Fibroblast of mammary gland (primary cell): ENCODE results near the gene DDI2.

Experiments
- DNase-seq: peaks from one replicate; pipeline ENCODE4 v3.0.0-alpha.2; 2010; ENCODE audit warnings: low read depth
- H3K4me3 ChIP-seq: 2 replicates; pipeline ENCODE4 v1.5.1; 2011; ENCODE audit warnings: low read depth, mild to moderate bottlenecking, low read length, moderate library complexity; ENCODE audit not compliant: control insufficient read depth
- CTCF ChIP-seq: conservative IDR thresholded peaks from 2 replicates; pipeline ENCODE4 v1.5.1; 2011; ENCODE audit warnings: low read depth, low read length, inconsistent platforms; ENCODE audit not compliant: control insufficient read depth, insufficient read depth

The DDI2 gene

DNA sequence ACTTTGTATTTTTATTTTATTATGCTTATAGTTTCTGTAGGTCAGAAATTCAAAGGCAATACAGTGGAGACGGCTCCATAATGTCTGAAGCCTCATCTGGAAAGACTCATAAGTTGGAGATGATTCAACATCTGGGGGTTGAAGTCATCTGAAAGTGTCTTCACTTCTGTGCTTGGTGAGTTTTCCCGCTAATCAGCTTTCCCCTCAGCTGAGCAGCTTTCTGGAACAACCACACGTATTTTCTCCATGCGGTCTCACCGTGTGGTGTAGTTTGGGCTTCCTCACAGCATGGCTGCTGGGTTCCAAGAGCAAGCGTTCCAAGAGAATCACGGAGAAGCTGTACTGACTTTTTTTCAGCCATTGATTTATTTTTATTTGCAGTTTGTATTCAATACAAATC, 7.6 kb upstream of the DDI2 start:
- DNase-seq, result peak; percentile 64
- TF ChIP-seq CTCF, result no peak
- H3K4me3 ChIP-seq, result no peak overlapping the region

DNA sequence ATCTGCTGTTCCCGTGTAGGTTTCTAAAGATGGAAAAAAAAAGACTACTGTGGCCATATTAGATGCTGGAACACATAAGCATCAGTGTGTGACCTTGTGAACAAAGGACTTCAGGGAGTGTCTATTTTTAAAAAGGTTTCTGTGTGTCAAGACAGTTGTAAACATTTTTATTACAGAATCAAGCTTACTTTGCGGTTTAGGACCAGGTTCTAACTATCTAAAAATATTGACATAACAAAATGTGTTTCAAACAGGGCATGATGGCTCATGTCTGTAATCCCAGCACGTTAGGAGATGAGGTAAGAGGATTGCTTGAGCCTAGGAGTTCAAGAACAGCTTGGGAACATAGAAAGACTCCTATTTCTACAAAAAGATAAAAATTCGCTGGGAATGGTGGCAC, 7.1 kb upstream of the DDI2 start:
- TF ChIP-seq CTCF, result no peak
- DNase-seq, result no peak
- no peak overlapping the region for H3K4me3 ChIP-seq

DNA sequence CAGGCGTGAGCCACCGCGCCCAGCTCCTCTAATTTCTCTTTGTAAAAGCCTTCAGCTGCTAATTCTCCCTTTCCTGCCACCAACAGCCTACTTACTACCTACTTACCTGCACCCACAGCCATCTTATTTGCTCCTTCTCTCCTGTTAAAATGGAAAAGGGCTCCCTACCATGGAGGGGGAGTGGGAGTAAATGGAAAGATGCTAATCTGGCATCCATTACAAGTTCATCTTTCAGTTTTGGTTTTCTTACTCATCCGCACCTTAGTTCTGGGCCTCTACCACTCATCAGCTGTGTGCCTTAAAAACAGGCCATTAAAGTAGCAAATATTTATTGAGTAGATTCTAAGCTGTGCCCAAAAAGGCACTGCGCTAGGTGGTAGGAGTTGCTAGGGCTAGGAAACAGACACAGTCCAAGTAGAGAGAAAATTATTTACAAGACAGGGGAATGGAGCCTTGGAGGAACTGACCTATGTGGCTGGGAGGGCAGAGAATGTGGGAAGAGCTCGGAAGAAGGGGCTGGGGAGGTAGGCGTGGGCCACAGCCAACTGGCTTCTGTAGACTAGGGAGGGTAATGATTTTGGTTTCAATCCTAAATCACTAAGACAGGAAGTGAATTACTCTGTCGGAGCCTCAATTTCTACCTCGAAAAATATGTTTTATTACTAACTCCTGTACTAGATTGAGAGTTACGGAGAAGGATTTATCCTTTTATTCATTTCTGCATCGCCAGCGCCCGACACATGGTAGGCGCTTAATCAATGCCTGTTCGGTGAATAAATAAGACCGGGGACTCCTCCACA, 685 bp upstream of the DDI2 start:
- no peak for TF ChIP-seq CTCF
- H3K4me3 ChIP-seq, result peak overlapping the region; percentile 64
- peak; percentile 56 for DNase-seq

GRCh38 chr1:15618077-15618654, 908 bp downstream of the DDI2 start:
- peak; percentile 15 for DNase-seq
- TF ChIP-seq CTCF, result no peak
- H3K4me3 ChIP-seq, result peak overlapping the region; percentile 93

GRCh38 chr1:15618655-15619525, 1.6 kb downstream of the DDI2 start:
- peak overlapping the region; percentile 93 for H3K4me3 ChIP-seq
- no peak for TF ChIP-seq CTCF
- DNase-seq, result peak; percentile 86

DNA sequence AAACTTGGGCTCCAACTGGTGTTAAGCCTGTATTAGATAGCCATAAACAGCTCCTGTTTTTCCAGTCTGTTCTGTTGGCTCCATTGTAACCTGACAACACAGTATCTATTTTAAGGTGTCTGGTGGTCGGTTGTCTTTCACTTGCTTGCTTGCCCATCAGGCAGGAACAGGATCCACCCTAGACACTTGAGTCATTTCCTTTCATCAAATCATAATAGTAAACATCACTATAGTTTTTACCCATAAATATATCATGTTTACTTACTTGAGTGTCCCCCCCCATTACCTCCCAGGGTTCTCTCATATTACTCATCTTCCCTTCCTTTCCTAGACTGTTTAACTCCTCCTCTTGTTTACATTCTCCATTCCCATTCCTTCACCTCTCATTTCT, 2.9 kb downstream of the DDI2 start:
- peak; percentile 66 for DNase-seq
- H3K4me3 ChIP-seq, result no peak overlapping the region
- TF ChIP-seq CTCF, result no peak
